Esophagus muscularis mucosa (tissue), 4 donors: ENCODE data around the gene IQSEC3. TPM values are rescaled to one million over a fixed set of nuclear protein-coding genes. Genes with fewer than 3 reads are reported as not detected.

Experiments
- DNase-seq: peaks from one replicate; pipeline ENCODE4 v3.0.0-alpha.2; 2017; ENCODE audit errors: extremely low spot score
- H3K27ac ChIP-seq, 4 donors: fragments of 200-600 bp; sonication (generic); replicated peaks in 1 of 4; 1 replicate in 3 of 4; 2 replicates in 1 of 4; pipeline ENCODE4 v1.5.1; 2016 to 2019; ENCODE audit warnings: mild to moderate bottlenecking in 1 of 4
- H3K27me3 ChIP-seq, 4 donors: fragments of 200-600 bp; sonication (generic); one replicate each; pipeline versions ENCODE4 v1.5.1 to v1.6.0; 2016 to 2019
- H3K36me3 ChIP-seq, 4 donors: fragments of 200-600 bp; sonication (generic); one replicate each; pipeline ENCODE4 v1.5.1; 2016 to 2019
- H3K4me1 ChIP-seq, 4 donors: fragments of 200-600 bp; sonication (generic); one replicate each; pipeline ENCODE4 v1.5.1; 2016 to 2019
- H3K4me3 ChIP-seq, 4 donors: fragments of 200-600 bp; sonication (generic); 1 replicate in 2 of 4; 2 replicates in 2 of 4; pipeline ENCODE4 v1.5.1; 2016 to 2019; ENCODE audit warnings: mild to moderate bottlenecking in 4 of 4, moderate library complexity in 1 of 4
- H3K9me3 ChIP-seq, 4 donors: fragments of 200-600 bp; sonication (generic); 1 replicate in 3 of 4; 2 replicates in 1 of 4; pipeline ENCODE4 v1.5.1; 2016 to 2019
- CTCF ChIP-seq, 3 experiments: fragments of 200-600 bp in 2 of 3; fragments of 450-650 bp in 1 of 3; sonication (generic) in 2 of 3; IDR thresholded peaks; one replicate each; pipeline ENCODE4 v1.5.1; 2017 to 2019; ENCODE audit warnings: antibody characterized with exemption in 3 of 3, mild to moderate bottlenecking in 2 of 3, moderate library complexity in 1 of 3
- EP300 ChIP-seq: sonication (generic); formaldehyde crosslinking; IDR thresholded peaks from one replicate; pipeline ENCODE4 v1.6.1; 2017; ENCODE audit warnings: antibody characterized with exemption
- POLR2A ChIP-seq: fragments of 450-650 bp; IDR thresholded peaks from one replicate; pipeline ENCODE4 v1.6.1; 2017; ENCODE audit warnings: antibody characterized with exemption, moderate library complexity, mild to moderate bottlenecking, low read depth
- POLR2AphosphoS5 ChIP-seq, 2 donors: sonication (generic); formaldehyde crosslinking; IDR thresholded peaks; one replicate each; pipeline ENCODE4 v1.6.1; 2017; ENCODE audit warnings: antibody characterized with exemption in 2 of 2
- WGBS: methylation state at CpG from one replicate; pipeline ENCODE4 v1.1.5; 2018; 5-methylcytosine and 5-hydroxymethylcytosine counted together
- intact Hi-C: fragments of 100-400 bp; cut with DNase I; formaldehyde crosslinking; loops from one replicate; pipeline ENCODE4 v1.15.1; 2023
- total RNA-seq, 4 donors: library from RNA; depleted of rRNA; stranded (reverse); fragments of >200 nt; gene quantifications; one replicate each; pipeline versions ENCODE4 v1.1.0 to v1.2.1, GENCODE V29; 2016

Gene IQSEC3
- total RNA-seq, 4 donors from 2014 or later, result 0.26 to 2.3 (median 1.4) TPM

- no peak for DNase-seq
- TF ChIP-seq POLR2A (no peak), CTCF (IDR thresholded peaks at IDR 0.05) (no peak), EP300 (no peak), POLR2AphosphoS5 (IDR thresholded peaks at IDR 0.05) (no peak)
- Histone ChIP-seq H3K27ac (no peak overlapping the region), H3K36me3 (no peaks in the 10 kb centered on the region), H3K4me3 (no peak overlapping the region), H3K4me1 (no peaks in the 10 kb centered on the region), H3K9me3 (no peaks in the 10 kb centered on the region), H3K27me3 (peaks cover 0 to 40% (median 0%) of the 10 kb centered on the region in 4 donors)
- intact Hi-C loops, result no loop called here
- 94% methylated on average over 7 of the region's 8 CpGs for WGBS
Measured at GRCh38 chr12:161823-162222, 95.3 kb downstream of the IQSEC3 start.

GRCh38 chr12:162467-163307 lies 96.1 kb downstream of the IQSEC3 start:
- Histone ChIP-seq H3K4me3 (no peak overlapping the region), H3K27me3 (peaks cover 0 to 40% (median 0%) of the 10 kb centered on the region in 4 donors), H3K4me1 (no peaks in the 10 kb centered on the region), H3K36me3 (no peaks in the 10 kb centered on the region), H3K9me3 (no peaks in the 10 kb centered on the region), H3K27ac (no peak overlapping the region)
- no peak for DNase-seq
- TF ChIP-seq CTCF (IDR thresholded peaks at IDR 0.05) (no peak), POLR2A (no peak), POLR2AphosphoS5 (IDR thresholded peaks at IDR 0.05) (no peak), EP300 (no peak)
- intact Hi-C loops, result no loop called here
- WGBS, result 67% methylated on average over 17 of the region's 18 CpGs

- TF ChIP-seq EP300, result no peak
- TF ChIP-seq POLR2AphosphoS5 (IDR thresholded peaks at IDR 0.05), result no peak
- no peak for TF ChIP-seq CTCF (IDR thresholded peaks at IDR 0.05)
- TF ChIP-seq POLR2A, result no peak
- peaks cover 0 to 40% (median 0%) of the 10 kb centered on the region in 4 donors for H3K27me3 ChIP-seq
- no peak for DNase-seq
- no peaks in the 10 kb centered on the region for H3K36me3 ChIP-seq
- no peaks in the 10 kb centered on the region for H3K9me3 ChIP-seq
- no peaks in the 10 kb centered on the region for H3K4me1 ChIP-seq
- intact Hi-C loops, result no loop called here
- H3K4me3 ChIP-seq, result no peak overlapping the region
- no peak overlapping the region for H3K27ac ChIP-seq
- 100% methylated on average over 1 of the region's 26 CpGs for WGBS
Measured at GRCh38 chr12:163406-163986, 96.9 kb downstream of the IQSEC3 start.

GRCh38 chr12:164207-164606 lies 97.6 kb downstream of the IQSEC3 start:
- Histone ChIP-seq H3K9me3 (no peaks in the 10 kb centered on the region), H3K4me1 (no peaks in the 10 kb centered on the region), H3K27ac (no peak overlapping the region), H3K27me3 (peaks cover 0 to 48% (median 0%) of the 10 kb centered on the region in 4 donors), H3K4me3 (no peak overlapping the region), H3K36me3 (no peaks in the 10 kb centered on the region)
- 84% methylated on average over 7 of the region's 7 CpGs for WGBS
- intact Hi-C loops, result no loop called here
- no peak for TF ChIP-seq EP300
- TF ChIP-seq POLR2A, result no peak
- no peak for TF ChIP-seq POLR2AphosphoS5 (IDR thresholded peaks at IDR 0.05)
- no peak for TF ChIP-seq CTCF (IDR thresholded peaks at IDR 0.05)
- DNase-seq, result no peak
